Transverse colon (tissue), 4 donors: ENCODE results near the gene IFNK. TPM values are rescaled to one million over a fixed set of nuclear protein-coding genes. Genes with fewer than 3 reads are reported as not detected.

Experiments used
- DNase-seq: peaks from one replicate; pipeline ENCODE4 v3.0.0-alpha.2; 2019
- H3K27ac ChIP-seq, 4 donors: fragments of 200-600 bp; sonication (generic); 2 replicates each; pipeline ENCODE4 v1.5.1; 2016 to 2018; ENCODE audit warnings: inconsistent platforms in 4 of 4
- H3K27me3 ChIP-seq: fragments of 200-600 bp; sonication (generic); 2 replicates; pipeline ENCODE4 v1.5.1; 2017; ENCODE audit warnings: inconsistent platforms
- H3K36me3 ChIP-seq, 4 donors: fragments of 200-600 bp; sonication (generic); 2 replicates each; pipeline ENCODE4 v1.5.1; 2017 to 2019; ENCODE audit warnings: inconsistent platforms in 4 of 4
- H3K4me1 ChIP-seq, 4 donors: fragments of 200-600 bp; sonication (generic); 2 replicates each; pipeline ENCODE4 v1.5.1; 2017 to 2020; ENCODE audit warnings: inconsistent platforms in 4 of 4
- H3K4me3 ChIP-seq, 4 donors: fragments of 200-600 bp; sonication (generic); 1 replicate in 1 of 4; 2 replicates in 3 of 4; pipeline versions ENCODE4 v1.5.1 to v1.6.1; 2017 to 2019; ENCODE audit warnings: inconsistent platforms in 4 of 4
- H3K9me3 ChIP-seq, 2 donors: fragments of 200-600 bp; sonication (generic); 2 replicates each; pipeline ENCODE4 v1.5.1; 2017 to 2019; ENCODE audit warnings: inconsistent platforms in 2 of 2
- EP300 ChIP-seq: sonication (generic); formaldehyde crosslinking; IDR thresholded peaks from one replicate; pipeline ENCODE4 v1.6.1; 2017; ENCODE audit warnings: antibody characterized with exemption, low read depth
- POLR2A ChIP-seq: fragments of 450-650 bp; IDR thresholded peaks from one replicate; pipeline ENCODE4 v1.6.1; 2016; ENCODE audit warnings: antibody characterized with exemption, mild to moderate bottlenecking, moderate library complexity
- POLR2AphosphoS5 ChIP-seq, 3 donors: sonication (generic); formaldehyde crosslinking; IDR thresholded peaks; one replicate each; pipeline ENCODE4 v1.6.1; 2016; ENCODE audit warnings: antibody characterized with exemption in 3 of 3
- WGBS, 2 donors: methylation state at CpG; one replicate each; pipeline ENCODE4 v1.1.5; 2018; ENCODE audit warnings: low coverage in 1 of 2; 5-methylcytosine and 5-hydroxymethylcytosine counted together
- in situ Hi-C, 4 donors: fragments of 200-750 bp; cut with MboI; loops; one replicate each; pipeline versions ENCODE4 v1.15.0 to v1.15.1; 2017; ENCODE audit warnings: low sequenced_read_pairs in 3 of 4, low pct_ligation_motif_present in 1 of 4, low pct_unique_long_range_greater_than_20kb in 1 of 4
- intact Hi-C: fragments of 100-400 bp; cut with DNase I; formaldehyde crosslinking; loops from one replicate; pipeline ENCODE4 v1.15.1; 2023; ENCODE audit warnings: low total_unique reads
- total RNA-seq, 4 donors: library from RNA; depleted of rRNA; stranded (reverse); fragments of >200 nt; gene quantifications; one replicate each; pipeline ENCODE4 v1.1.0, GENCODE V29; 2016
- TF ChIP-seq, protein P1 (sequence below), 5 experiments: fragments of 200-600 bp in 3 of 5; fragments of 450-650 bp in 2 of 5; sonication (generic) in 3 of 5; IDR thresholded peaks; 1 replicate in 2 of 5; 2 replicates in 3 of 5; pipeline ENCODE4 v1.5.1; 2016 to 2017; ENCODE audit warnings: antibody characterized with exemption in 5 of 5, inconsistent platforms in 3 of 5, mild to moderate bottlenecking in 2 of 5, moderate library complexity in 1 of 5

The IFNK gene
- total RNA-seq, 4 donors from 2014 or later, result not detected

GRCh38 chr9:27504259-27504658 is 19.8 kb upstream of the IFNK start:
- H3K9me3 ChIP-seq, result no peaks in the 10 kb centered on the region
- in situ Hi-C loops (no loop called here), intact Hi-C loops (no loop called here)
- peaks cover 0 to 7% (median 0%) of the 10 kb centered on the region in 4 donors for H3K4me1 ChIP-seq
- no peak overlapping the region for H3K27ac ChIP-seq
- DNase-seq, result no peak
- H3K36me3 ChIP-seq, result no peaks in the 10 kb centered on the region
- no peaks in the 10 kb centered on the region for H3K27me3 ChIP-seq
- no peak overlapping the region for H3K4me3 ChIP-seq
- TF ChIP-seq POLR2A (no peak), POLR2AphosphoS5 (IDR thresholded peaks at IDR 0.05) (no peak)
- TF ChIP-seq, protein P1, sequence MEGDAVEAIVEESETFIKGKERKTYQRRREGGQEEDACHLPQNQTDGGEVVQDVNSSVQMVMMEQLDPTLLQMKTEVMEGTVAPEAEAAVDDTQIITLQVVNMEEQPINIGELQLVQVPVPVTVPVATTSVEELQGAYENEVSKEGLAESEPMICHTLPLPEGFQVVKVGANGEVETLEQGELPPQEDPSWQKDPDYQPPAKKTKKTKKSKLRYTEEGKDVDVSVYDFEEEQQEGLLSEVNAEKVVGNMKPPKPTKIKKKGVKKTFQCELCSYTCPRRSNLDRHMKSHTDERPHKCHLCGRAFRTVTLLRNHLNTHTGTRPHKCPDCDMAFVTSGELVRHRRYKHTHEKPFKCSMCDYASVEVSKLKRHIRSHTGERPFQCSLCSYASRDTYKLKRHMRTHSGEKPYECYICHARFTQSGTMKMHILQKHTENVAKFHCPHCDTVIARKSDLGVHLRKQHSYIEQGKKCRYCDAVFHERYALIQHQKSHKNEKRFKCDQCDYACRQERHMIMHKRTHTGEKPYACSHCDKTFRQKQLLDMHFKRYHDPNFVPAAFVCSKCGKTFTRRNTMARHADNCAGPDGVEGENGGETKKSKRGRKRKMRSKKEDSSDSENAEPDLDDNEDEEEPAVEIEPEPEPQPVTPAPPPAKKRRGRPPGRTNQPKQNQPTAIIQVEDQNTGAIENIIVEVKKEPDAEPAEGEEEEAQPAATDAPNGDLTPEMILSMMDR (IDR thresholded peaks at IDR 0.05), result no peak

DNA sequence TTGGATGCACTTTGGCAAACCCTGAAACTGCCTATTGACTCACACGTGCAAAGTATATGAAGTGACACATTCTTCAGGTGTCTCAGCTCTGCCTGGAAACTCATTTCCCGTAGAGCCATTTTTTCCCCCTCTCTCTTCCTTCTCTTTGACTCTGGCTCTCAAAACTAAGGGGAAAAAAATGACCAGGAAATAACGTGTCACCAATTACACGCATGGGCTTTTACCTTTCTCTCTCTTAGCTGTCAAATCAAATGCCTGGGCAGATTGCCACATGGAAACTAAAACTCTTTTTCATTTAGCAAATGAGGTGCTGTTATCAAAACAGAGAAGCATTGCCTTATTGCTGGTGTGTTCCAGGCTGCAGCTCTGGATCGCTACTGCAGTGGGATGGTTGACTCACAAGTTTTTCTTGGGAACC is 18.3 kb upstream of the IFNK start:
- H3K4me3 ChIP-seq, result no peak overlapping the region
- no peaks in the 10 kb centered on the region for H3K36me3 ChIP-seq
- intact Hi-C loops (no loop called here), in situ Hi-C loops (no loop called here)
- no peaks in the 10 kb centered on the region for H3K27me3 ChIP-seq
- peaks cover 0 to 3% (median 0%) of the 10 kb centered on the region in 4 donors for H3K4me1 ChIP-seq
- no peak for TF ChIP-seq POLR2AphosphoS5 (IDR thresholded peaks at IDR 0.05)
- no peak for TF ChIP-seq POLR2A
- TF ChIP-seq, protein P1 (IDR thresholded peaks at IDR 0.05), result no peak
- no peak for TF ChIP-seq EP300
- no peak for DNase-seq
- 72 to 80% methylated on average over 5 of the region's 5 CpGs for WGBS, 2 donors
- H3K27ac ChIP-seq, result no peak overlapping the region
- H3K9me3 ChIP-seq, result no peaks in the 10 kb centered on the region

GRCh38 chr9:27506981-27507380 is 17.1 kb upstream of the IFNK start:
- H3K4me1 ChIP-seq, result peaks cover 0 to 9% (median 0%) of the 10 kb centered on the region in 4 donors
- no peaks in the 10 kb centered on the region for H3K36me3 ChIP-seq
- no peak overlapping the region for H3K4me3 ChIP-seq
- in situ Hi-C loops, result no loop called here
- no peak for TF ChIP-seq POLR2A
- TF ChIP-seq EP300, result no peak
- TF ChIP-seq, protein P1 (IDR thresholded peaks at IDR 0.05), result no peak
- TF ChIP-seq POLR2AphosphoS5 (IDR thresholded peaks at IDR 0.05), result no peak
- H3K27me3 ChIP-seq, result no peaks in the 10 kb centered on the region
- no peak for DNase-seq
- intact Hi-C loops, result no loop called here
- 78 to 83% methylated on average over 2 of the region's 2 CpGs for WGBS, 2 donors
- H3K27ac ChIP-seq, result no peak overlapping the region
- no peaks in the 10 kb centered on the region for H3K9me3 ChIP-seq

DNA sequence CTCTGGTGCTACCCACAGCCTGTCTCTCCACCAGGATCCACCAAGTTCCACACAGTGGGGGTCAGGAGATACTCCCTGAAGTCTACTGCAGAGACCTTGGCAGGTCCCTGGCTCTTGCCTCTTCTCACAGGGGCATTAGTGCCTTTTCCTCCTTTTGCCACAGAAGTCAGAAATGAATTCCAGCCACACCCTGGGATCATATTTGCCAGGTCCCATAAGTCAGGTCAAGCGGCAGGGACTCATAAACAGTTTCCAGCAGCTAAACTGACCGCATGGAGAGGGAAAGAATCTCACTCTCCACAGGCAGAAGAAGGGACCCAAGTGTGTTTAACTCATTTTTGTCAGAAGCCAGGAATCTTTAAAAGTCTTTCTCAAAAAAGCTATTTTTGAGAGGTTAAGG is 13.3 kb upstream of the IFNK start:
- TF ChIP-seq EP300 (no peak), POLR2A (no peak)
- TF ChIP-seq, protein P1 (IDR thresholded peaks at IDR 0.05), result no peak

More for the DNA sequence above, 13.3 kb upstream of the IFNK start:
- Histone ChIP-seq H3K27me3 (no peaks in the 10 kb centered on the region), H3K9me3 (no peaks in the 10 kb centered on the region), H3K4me1 (peaks cover 0 to 13% (median 2%) of the 10 kb centered on the region in 4 donors), H3K27ac (no peak overlapping the region), H3K4me3 (no peak overlapping the region), H3K36me3 (no peaks in the 10 kb centered on the region)
- in situ Hi-C loops, result no loop called here
- 60 to 83% methylated on average over 2 of the region's 2 CpGs for WGBS, 2 donors
- DNase-seq, result no peak
- intact Hi-C loops, result no loop called here
